DND-41 (cell line): ENCODE results near the gene USP44.

Experiments used
- CTCF ChIP-seq: IDR thresholded peaks from 2 replicates; pipeline ENCODE4 v1.5.1; 2012; ENCODE audit warnings: borderline replicate concordance, low read length, moderate library complexity, mild to moderate bottlenecking; ENCODE audit not compliant: poor library complexity, severe bottlenecking; ENCODE audit errors: extremely low read depth
- EZH2 ChIP-seq: IDR thresholded peaks from 3 replicates; pipeline ENCODE4 v1.6.1; 2012; ENCODE audit warnings: borderline replicate concordance, low read depth, mild to moderate bottlenecking, moderate library complexity, low read length, inconsistent platforms; ENCODE audit not compliant: severe bottlenecking

DNA sequence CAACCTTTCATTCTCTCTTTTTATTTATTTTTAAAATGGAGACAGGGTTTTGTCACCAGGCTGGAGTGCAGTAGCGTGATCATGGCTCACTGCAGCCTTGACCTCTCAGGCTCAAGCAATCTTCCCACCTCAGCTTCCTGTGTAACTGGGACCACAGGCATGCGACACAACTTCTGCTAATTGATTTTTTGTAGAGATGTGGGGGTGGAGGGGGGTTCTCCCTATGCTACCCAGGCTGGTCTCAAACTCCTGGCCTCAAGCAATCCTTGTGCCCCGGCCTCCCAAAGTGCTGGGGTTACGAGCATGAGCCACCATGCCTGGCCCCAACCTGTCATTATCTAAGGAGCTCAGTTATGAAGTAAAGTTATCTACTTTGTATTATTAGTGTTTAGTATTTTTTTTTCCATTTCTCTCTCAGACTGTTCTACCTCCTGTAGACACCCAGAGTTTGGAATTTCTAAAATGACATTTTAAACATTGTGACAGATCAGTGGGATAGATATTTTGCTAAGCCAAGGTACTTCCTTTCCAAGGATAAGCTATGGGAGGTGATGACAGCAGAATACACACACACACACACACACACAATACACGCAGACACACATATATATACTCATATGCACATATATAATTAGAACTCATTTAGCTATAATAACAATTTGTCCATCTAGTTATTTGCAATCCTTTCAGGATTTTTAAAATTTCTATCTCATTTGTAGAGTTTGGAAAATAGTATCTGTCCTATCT, 2.1 kb upstream of the USP44 start:
- TF ChIP-seq CTCF (no peak), EZH2 (no peak)
